LHCN-M2 (cell line): ENCODE results near the gene KRT5. TPM values are rescaled to one million over a fixed set of nuclear protein-coding genes. Genes with fewer than 3 reads are reported as not detected.

Source experiments
- DNase-seq: peaks from one replicate; pipeline ENCODE4 v3.0.0-alpha.2; 2012; ENCODE audit warnings: low read depth
- polyA plus RNA-seq: library from polyadenylated mRNA; unstranded; fragments of >200 nt; gene quantifications from one replicate; pipeline ENCODE4 v1.2.1, GENCODE V29; 2012; ENCODE audit warnings: missing spikeins
- total RNA-seq: library from RNA; depleted of rRNA; stranded (reverse); fragments of >200 nt; gene quantifications from 2 replicates; pipeline ENCODE4 v1.2.3, GENCODE V29; 2014; rRNA removed

KRT5 gene
- not detected in 2 replicates for total RNA-seq
- polyA plus RNA-seq = 0.10 TPM

DNA sequence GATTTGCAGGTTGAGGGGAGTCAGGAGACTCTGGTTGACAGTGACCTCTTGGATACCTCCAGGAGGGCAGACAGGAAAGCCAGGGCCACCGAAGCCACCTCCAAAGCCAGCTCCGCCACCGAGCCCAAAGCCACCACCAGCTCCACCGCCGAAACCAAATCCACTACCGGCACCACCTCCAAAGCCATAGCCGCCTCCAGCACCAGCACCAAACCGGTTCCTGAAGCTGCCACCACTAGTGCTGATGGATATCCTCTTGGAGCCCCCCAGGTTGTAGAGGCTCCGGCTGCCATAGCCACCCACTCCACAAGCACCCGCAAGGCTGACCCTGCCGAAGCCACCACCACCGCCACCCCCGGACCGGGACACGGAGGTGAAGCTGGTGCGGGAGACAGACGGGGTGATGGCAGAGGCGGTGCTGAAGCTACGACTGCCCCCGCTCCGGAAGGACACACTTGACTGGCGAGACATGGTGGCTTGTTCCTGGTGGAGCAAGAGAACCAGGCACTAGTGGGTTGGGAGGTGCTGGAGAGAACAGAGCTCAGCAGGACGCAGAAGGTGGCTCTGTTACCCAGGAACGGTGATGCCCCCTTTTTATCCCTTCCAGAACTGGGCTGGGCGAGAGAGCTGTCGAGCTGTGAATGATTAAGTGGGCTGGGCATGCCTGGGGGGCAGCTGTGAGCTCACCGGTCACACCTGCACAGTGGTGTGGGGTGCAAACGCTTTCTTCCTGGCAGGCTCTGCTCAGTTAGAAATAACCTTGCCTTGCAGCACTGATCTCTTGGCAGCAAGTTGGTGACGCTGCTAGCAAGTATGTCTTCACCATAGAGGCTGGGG, at the start of gene KRT5:
TSS of gene KRT5 (minus strand) at position 569 of the 837 bp plus-strand sequence. CDS start at position 471, 98 bp downstream.
- no peak for DNase-seq

GRCh38 chr12:52568111-52568510, 47.9 kb upstream of the KRT5 start:
- no peak for DNase-seq

- no peak for DNase-seq
Observed at GRCh38 chr12:52566847-52567291, 46.7 kb upstream of the KRT5 start.

DNA sequence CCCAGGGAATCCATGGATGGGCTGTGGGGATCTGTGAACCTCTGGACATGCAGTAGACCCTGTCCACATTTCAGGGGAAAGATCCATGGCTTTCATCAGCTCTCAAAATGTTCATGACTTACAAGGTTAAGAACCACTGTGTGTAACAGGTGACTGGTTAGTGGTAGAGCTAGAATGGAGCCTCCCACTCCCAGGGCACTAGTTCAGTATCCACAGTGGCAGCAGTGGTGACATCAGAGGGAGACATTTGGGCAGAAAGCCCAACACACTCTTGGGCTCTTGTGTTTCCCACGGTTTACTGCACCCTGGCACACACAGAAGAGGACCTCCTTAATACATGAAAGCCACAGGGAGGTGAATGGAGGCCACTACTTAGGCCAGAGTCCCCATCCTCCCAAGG, 44.4 kb upstream of the KRT5 start:
- no peak for DNase-seq

GRCh38 chr12:52561880-52562449, 41.8 kb upstream of the KRT5 start:
- DNase-seq = peak; percentile 4

- no peak for DNase-seq
Observed at GRCh38 chr12:52559979-52560378, 39.8 kb upstream of the KRT5 start.

DNA sequence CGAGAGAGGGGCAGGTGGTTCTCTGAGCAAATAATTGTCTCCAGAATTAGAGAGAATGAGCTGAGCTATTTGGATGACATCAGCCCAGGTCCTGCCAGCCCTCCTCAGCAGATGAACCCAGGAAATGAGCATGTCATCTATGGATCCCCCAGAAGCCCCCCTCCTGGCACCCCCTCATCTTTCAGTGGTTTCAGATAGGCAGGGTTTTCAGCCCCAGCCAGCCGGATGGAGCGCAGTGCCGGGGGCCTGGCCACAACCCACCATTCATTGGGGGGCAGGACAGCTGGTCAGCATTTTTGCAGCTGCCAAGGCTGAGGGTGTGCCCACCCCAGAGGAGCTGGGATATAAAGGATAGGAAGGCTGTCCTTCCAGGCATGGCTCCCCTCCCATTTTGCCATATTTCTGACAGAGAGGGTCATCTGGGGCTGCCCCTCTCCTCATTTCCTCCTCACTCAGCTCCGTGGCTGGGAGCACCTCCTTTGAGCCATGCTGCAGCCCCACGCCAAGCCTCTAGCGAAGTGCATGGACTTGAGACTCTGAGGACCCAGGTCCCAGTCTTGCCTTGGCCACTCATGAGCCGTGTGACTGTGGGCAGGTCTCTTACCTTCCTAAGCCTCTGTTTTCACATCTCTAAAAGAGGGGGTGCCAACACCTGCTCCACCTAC, 38.7 kb upstream of the KRT5 start:
- no peak for DNase-seq

DNA sequence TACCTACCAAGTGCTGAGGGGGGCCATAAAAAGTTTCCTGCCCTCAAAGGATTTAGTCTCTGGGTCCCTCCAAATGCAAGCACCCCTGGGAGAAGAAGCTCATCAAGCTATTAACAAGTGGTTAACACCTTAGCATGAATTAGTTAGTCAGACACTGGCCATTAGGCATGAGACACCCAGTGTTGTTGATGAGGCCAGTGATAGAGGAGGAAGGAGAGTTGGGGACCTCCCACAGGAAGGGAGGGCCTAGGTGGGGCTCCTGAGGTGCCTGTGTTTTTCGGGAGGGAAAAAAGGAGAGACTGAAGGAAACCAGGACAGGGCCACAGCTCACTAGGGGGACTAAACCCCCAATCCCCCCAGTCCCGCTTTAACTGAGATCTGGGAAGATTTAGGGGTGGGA, 37.3 kb upstream of the KRT5 start:
- DNase-seq = no peak

DNA sequence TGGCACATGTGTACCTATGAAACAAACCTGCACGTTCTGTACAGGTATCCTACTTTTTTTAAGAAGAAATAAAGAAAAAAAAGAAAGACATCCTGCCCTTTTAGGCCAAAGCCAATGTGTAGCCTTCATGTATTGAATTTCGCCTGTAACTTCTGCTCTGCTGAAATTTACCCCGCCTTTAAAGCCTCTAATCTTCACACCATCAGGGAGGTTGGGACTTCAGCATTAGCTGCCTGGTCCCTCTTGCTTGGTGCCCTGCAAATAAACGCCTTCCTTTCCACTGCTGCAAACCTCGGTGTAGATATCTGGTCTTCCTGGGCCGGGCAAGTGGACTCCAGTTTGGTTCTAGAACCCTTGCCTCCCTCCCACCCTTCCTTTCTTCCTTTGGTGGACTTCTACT, 35.4 kb upstream of the KRT5 start:
- DNase-seq = no peak

DNA sequence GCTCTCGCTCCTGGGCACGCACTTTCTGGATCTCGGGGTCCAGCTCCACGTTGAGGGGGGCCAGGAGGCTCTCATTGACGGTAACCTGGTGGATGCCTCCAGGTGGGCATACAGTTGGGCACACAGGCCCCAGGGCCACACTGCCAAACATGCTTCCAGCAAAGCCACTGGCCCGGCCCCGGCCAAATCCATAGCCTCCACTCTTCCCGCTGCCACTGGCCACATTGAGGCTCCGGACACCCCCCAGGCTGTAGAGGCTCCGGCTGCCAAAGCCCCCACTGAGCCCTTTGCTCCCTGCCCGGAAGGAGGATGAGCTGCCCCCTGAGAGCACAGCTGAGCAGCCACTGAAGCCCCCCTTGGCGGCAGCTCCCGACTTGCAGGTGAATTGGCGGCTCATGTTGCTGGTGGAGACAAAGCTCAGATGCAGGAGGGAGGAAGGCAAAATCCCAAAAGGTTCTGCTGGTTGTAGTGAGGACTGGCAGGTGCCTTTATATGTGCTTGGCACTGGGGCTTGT, 32.5 kb upstream of the KRT5 start, which contains the start of gene KRT71:
TSS of gene KRT71 (minus strand) at position 465 of the 515 bp plus-strand sequence. CDS start at position 397, 68 bp downstream.
- DNase-seq = no peak

DNA sequence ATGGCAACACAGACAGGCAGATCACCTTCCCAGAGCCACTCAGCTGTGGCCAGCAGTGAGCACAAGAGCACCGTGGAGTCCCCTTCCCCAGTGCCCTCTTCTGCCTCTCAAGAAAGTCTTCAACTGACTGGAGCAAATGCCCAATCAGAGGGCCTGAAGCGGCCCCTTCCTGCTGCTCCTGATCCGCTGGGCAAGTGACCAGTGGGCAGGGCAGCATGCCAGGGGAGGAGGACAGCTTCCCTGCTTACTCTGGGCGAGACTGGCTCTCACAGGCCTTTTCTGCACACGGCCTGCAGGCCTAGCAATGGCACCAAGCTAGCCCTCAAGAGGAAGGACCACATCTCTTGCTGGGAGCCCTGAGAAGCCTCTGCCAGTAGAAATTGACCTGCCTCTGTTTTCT, 31.9 kb upstream of the KRT5 start:
- no peak for DNase-seq

- DNase-seq = no peak
Observed at GRCh38 chr12:52551216-52551865, 31.1 kb upstream of the KRT5 start.

- DNase-seq = no peak
Observed at GRCh38 chr12:52546126-52546525, 25.9 kb upstream of the KRT5 start.

GRCh38 chr12:52543985-52544883, 24.0 kb upstream of the KRT5 start:
- peak; percentile 7 for DNase-seq

- no peak for DNase-seq
Observed at GRCh38 chr12:52542785-52543318, 22.7 kb upstream of the KRT5 start.

DNA sequence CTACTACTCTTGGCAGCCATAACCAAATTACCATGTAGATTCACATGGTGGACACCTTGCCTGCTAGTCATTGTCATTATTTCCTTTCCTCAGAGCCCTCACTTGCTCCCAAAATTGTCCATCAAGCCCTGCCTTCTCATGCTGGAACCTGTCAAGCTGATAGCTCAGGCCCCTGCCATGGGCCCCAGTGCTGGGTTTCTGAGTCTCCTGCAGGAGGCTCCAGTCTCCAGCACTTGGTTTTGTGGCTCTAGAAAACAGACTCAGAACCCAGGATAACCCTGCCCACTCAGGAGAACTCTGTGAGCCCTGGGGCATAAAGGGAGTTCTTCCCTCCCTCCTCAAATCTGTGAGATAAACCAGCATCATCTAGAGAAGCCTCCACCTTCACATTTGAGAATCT, 22.0 kb upstream of the KRT5 start:
- DNase-seq = no peak

- no peak for DNase-seq
Observed at GRCh38 chr12:52541709-52542108, 21.5 kb upstream of the KRT5 start.

DNA sequence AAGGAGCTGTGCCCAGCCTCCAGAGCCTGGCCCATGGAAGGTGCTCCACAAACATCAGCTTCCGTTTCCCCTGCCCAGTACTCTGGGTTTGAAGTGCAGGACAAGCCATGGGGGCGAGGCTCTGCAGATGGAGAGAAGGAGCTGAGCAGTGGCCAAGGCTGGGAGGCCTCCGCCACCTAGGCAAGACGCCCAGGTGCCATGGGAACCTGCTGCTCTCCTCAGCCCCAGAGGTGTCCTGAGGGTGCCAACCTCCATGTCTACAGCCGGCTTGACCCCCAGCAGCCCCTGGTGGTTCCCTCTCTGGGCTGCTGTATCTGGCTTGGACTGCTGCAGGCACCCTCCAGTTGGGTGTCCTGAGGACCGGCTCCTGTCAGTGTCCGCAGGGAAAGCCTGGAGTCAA, 20.3 kb upstream of the KRT5 start:
- DNase-seq = no peak

DNA sequence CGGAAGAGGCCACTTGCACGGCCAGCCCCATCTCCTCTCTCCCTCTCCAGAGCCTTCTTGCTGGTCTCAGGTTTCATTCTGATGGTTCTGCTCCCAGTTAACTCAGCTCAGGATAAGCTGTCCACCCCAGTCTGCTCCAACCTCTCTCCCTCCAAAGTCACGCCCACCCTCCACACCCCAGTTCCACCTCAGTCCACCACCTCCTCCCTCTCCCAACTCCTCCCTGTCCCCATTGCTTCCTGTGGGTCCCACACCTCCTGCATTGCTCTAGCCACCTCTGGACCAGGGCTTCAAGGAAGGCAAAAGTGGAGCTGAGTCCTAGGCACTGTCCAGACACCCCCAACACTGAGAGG, 19.6 kb upstream of the KRT5 start:
- DNase-seq = no peak

DNA sequence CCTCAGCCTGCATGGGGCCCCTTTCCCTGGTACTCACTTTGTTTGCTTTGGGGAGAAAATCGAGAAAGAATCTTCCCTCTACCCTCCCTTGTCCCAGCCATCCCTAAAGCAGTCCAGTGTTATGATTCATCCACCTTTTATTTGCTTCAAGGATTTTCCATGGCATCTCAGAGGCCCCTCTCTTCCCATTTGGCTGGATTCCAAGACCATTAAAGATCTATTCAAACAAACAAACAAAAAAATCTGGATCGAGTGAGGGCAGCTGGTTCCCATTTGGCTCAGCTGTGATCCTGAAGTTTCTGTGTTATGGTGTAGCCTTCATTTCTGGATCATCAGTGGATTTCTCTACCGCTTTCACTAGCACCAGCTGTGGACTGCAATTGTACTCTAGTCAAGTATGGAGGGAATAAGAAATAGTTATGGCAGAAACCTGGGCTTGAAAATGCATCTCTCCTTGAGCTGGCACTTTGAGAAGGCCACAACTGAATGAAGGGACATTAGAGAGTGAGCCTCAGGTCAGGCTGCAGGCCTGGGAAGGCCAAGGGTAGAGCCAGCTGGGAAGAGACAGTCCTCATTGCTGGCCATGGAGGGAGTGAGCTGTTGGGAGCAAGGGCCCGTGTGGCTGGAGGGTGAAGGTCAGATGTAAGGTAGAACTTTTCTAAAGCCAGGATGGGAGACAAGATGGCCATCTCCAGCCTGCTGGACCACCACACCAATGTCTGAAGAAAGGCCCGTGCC, 19.1 kb upstream of the KRT5 start:
- peak; percentile 63 for DNase-seq
